ENCODE data around the gene TLL2. TPM values are rescaled to one million over a fixed set of nuclear protein-coding genes. Genes with fewer than 3 reads are reported as not detected.
A peak's percentile ranks its signal among the peaks of the same experiment; 100 is the strongest.

The TLL2 gene
- total RNA-seq, 1 donor from 2014 or later, result not detected

DNA sequence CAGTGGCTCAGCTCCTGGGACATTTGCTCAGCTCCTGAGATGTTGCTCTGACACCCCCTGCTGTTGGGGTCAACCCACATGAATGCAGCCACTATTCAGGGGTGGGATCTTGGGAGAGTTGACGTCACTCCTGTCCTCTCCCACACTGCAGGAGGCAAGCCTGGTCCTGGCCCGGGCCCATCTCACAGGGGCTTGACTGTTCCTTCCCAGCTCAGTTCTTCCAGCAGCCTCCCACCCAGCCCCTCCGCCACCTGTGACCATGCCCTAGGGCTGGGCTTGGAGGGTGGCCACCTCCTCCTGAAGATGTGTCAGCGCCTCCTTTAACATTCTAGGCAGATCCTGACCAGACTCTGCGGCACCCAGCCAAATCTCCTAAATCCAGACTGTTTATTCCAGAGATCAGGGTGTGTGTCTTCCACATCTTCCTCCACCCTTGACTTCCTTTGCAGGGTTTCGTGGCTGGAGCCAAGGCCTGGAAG, 135.9 kb downstream of the TLL2 start:
- DNase-seq (no peak), ATAC-seq (no peak)
- intact Hi-C loops (cut with DNase I), result no loop called here
- H3K9me3 ChIP-seq, result no peaks in the 10 kb centered on the region
- H3K27me3 ChIP-seq, result peaks cover 3% of the 10 kb centered on the region
- no peak overlapping the region for H3K4me3 ChIP-seq
- no peaks in the 10 kb centered on the region for H3K36me3 ChIP-seq
- H3K27ac ChIP-seq, result no peak overlapping the region
- TF ChIP-seq, protein P1, sequence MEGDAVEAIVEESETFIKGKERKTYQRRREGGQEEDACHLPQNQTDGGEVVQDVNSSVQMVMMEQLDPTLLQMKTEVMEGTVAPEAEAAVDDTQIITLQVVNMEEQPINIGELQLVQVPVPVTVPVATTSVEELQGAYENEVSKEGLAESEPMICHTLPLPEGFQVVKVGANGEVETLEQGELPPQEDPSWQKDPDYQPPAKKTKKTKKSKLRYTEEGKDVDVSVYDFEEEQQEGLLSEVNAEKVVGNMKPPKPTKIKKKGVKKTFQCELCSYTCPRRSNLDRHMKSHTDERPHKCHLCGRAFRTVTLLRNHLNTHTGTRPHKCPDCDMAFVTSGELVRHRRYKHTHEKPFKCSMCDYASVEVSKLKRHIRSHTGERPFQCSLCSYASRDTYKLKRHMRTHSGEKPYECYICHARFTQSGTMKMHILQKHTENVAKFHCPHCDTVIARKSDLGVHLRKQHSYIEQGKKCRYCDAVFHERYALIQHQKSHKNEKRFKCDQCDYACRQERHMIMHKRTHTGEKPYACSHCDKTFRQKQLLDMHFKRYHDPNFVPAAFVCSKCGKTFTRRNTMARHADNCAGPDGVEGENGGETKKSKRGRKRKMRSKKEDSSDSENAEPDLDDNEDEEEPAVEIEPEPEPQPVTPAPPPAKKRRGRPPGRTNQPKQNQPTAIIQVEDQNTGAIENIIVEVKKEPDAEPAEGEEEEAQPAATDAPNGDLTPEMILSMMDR (IDR thresholded peaks at IDR 0.05), result no peak
- peaks cover 12% of the 10 kb centered on the region for H3K4me1 ChIP-seq

GRCh38 chr10:96376483-96376882, 137.2 kb downstream of the TLL2 start:
- ATAC-seq (no peak), DNase-seq (no peak)
- H3K9me3 ChIP-seq, result no peaks in the 10 kb centered on the region
- no peak overlapping the region for H3K27ac ChIP-seq
- peaks cover 12% of the 10 kb centered on the region for H3K4me1 ChIP-seq
- TF ChIP-seq, protein P1 (IDR thresholded peaks at IDR 0.05), result no peak
- no peak overlapping the region for H3K4me3 ChIP-seq
- H3K27me3 ChIP-seq, result peaks cover 3% of the 10 kb centered on the region
- intact Hi-C loops (cut with DNase I), result no loop called here
- H3K36me3 ChIP-seq, result no peaks in the 10 kb centered on the region

DNA sequence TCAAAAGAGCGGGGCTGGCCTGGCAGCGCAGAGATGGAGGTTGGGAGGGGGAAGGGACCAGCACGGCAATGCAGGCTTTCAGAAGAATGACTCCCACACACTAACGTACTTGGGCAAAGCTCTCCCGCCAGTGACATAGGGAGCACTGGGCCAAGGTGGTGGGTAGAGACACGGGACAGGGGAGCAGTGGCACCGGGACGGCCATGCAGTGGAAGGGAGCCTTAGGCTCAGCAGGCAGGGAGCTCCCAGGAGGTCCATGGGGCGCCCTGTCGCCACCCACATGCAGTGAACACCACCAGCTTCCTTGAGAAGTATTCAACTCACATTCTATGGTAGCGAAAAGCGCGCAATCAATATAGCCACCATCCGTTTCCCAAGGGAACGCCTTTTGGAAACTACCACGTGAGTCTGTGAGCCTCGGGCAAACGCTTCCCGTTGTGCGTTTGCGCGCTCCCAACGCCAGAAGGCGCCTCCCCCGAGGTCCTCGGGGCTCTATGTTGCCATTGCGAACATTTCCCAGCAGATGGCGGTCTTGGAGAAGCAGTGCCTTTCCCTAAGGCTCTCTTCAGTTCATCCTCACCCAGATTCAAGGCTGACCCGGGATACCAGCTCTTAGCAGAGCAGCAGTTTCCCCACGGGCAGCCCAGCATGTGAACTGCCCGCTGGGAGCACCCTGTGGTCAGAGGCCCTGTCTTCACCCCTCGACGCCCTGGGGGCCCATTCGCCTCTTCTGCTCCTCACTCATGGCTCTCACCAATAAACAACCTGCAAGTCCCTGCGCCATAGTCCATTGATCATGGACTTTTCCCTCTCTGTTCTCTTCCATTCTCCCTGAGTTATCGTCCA, 138.5 kb downstream of the TLL2 start:
- intact Hi-C loops (cut with DNase I), result no loop called here
- ATAC-seq (peak; percentile 97), DNase-seq (peak; percentile 89)
- H3K36me3 ChIP-seq, result no peaks in the 10 kb centered on the region
- H3K27ac ChIP-seq, result no peak overlapping the region
- H3K27me3 ChIP-seq, result peaks cover 3% of the 10 kb centered on the region
- TF ChIP-seq, protein P1 (IDR thresholded peaks at IDR 0.05), result peak; percentile 96
- peaks cover 8% of the 10 kb centered on the region for H3K4me1 ChIP-seq
- peak overlapping the region; percentile 54 for H3K4me3 ChIP-seq
- no peaks in the 10 kb centered on the region for H3K9me3 ChIP-seq

DNA sequence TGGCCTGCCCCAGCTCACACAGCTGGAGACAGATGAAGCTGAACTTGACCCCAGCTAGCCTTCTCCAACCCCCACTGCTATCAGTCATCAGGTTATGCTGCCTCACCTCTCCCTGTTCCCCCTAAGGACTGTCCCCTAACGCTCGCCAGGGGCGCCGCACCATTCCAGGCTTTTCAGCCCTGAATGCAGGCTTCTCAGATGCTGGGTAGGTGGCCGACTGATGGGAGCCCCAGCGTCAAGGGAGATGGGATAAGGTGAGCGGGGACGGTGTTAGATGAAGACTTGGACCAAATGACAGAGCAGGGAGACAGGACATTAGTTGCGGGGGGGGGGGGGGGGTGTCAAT, 139.1 kb downstream of the TLL2 start:
- Histone ChIP-seq H3K4me3 (peak overlapping the region; percentile 54), H3K9me3 (no peaks in the 10 kb centered on the region), H3K4me1 (peaks cover 8% of the 10 kb centered on the region), H3K36me3 (no peaks in the 10 kb centered on the region), H3K27ac (no peak overlapping the region), H3K27me3 (peaks cover 3% of the 10 kb centered on the region)
- DNase-seq (no peak), ATAC-seq (no peak)
- TF ChIP-seq, protein P1 (IDR thresholded peaks at IDR 0.05), result no peak
- intact Hi-C loops (cut with DNase I), result no loop called here

- H3K4me3 ChIP-seq, result no peak overlapping the region
- DNase-seq (no peak), ATAC-seq (no peak)
- no peak overlapping the region for H3K27ac ChIP-seq
- H3K27me3 ChIP-seq, result peaks cover 3% of the 10 kb centered on the region
- TF ChIP-seq, protein P1 (IDR thresholded peaks at IDR 0.05), result no peak
- intact Hi-C loops (cut with DNase I), result no loop called here
- H3K9me3 ChIP-seq, result no peaks in the 10 kb centered on the region
- H3K36me3 ChIP-seq, result no peaks in the 10 kb centered on the region
- peaks cover 8% of the 10 kb centered on the region for H3K4me1 ChIP-seq
Measured at GRCh38 chr10:96374004-96374403, 139.7 kb downstream of the TLL2 start.
